ENCODE results near the gene PLEKHG4. TPM values are rescaled to one million over a fixed set of nuclear protein-coding genes. Genes with fewer than 3 reads are reported as not detected.

Gene PLEKHG4, protein sequence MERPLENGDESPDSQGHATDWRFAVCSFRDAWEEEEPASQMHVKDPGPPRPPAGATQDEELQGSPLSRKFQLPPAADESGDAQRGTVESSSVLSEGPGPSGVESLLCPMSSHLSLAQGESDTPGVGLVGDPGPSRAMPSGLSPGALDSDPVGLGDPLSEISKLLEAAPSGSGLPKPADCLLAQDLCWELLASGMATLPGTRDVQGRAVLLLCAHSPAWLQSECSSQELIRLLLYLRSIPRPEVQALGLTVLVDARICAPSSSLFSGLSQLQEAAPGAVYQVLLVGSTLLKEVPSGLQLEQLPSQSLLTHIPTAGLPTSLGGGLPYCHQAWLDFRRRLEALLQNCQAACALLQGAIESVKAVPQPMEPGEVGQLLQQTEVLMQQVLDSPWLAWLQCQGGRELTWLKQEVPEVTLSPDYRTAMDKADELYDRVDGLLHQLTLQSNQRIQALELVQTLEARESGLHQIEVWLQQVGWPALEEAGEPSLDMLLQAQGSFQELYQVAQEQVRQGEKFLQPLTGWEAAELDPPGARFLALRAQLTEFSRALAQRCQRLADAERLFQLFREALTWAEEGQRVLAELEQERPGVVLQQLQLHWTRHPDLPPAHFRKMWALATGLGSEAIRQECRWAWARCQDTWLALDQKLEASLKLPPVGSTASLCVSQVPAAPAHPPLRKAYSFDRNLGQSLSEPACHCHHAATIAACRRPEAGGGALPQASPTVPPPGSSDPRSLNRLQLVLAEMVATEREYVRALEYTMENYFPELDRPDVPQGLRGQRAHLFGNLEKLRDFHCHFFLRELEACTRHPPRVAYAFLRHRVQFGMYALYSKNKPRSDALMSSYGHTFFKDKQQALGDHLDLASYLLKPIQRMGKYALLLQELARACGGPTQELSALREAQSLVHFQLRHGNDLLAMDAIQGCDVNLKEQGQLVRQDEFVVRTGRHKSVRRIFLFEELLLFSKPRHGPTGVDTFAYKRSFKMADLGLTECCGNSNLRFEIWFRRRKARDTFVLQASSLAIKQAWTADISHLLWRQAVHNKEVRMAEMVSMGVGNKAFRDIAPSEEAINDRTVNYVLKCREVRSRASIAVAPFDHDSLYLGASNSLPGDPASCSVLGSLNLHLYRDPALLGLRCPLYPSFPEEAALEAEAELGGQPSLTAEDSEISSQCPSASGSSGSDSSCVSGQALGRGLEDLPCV
- total RNA-seq = 1 to 10 TPM; 1.8 to 2.2 TPM
- long read RNA-seq = 0 reads

DNA sequence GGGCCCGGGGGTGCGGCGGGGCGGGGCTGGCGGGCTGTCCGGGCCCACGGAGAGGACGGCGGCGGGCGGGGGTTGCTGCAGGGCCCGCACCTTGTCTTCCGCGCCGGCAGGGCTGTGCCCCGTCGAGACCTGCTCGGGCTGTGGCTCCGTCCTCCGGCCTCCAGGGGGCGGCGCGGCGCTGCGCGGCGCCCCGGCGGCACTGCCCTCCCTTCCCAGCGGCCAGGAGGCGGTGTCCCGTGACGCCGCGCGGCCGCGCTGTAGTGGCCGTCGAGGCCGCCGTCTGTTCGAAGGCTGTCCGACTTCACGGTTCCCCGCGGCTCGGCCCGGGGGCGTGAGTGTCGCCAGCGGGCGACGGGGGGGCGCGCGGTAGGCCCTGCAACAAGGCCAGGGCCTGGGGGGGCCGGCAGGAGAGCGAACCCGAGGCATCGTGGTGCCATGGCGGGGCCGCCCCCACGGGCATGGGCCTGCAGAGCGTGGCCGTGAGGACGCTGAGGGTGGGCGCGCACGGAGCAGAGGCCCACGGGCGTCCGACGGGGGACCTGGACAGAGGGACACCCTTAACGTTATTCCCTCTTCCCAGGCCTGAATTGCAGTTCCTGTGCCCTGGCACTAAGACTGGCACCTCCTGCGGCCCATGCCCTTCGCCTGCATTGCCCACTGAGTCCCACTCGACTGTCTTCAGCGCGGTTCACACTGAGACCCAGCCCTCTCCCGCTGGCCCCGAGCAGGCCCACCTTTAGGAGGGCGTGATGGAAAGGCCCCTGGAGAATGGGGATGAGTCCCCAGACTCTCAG lies at the start of gene PLEKHG4:
PLEKHG4 (plus strand) TSS at position 237 of the 794 bp plus-strand sequence; CDS start at position 750, 513 bp downstream.
- peak; percentile 79 for DNase-seq
- peak; percentile 80 to 92 for ATAC-seq
- intact Hi-C loops (cut with DNase I) = no loop called here

DNA sequence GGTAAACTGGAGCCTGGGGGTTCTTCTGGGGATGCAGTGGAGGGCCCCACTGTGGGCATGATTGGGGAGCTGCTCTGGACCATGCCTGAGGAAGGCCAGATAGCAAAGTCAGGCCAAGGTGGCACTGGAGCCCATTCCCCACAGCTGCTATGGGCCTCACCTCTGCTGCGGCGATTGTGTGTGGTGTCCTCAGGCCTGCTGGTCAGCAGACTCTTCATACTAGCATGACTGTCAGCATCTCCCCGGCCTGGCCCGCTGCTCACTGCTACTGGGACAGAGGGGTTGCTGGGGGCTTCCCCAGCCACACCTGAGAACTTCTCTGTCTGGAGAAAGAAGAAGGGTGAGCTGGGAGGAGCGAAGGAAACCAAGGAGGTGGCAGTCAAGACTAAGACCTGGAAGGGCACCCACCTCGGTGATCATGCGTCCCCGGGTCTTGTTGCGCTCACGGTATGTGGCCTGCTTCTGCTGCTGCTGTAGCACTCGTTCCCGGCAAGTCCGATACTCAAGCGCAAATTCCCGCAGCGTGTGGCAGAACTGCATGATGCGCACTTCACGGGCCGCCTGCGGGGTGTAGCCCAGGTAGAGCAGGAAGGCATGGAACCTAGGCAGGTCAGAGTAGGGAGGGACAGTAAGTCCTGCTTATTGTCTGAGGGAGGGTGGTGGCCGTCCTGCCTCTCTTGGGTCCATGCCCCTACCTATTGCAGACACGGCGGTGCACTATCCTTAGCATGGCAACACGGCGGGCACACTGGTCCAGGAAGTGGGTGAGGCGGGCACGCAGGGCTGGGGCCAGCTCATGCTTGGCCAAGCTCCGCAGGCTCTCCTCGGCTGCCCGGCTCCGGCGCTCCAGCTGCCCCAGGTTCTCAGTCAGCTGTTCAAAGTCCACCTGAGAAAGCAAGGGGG lies 49.2 kb upstream of the PLEKHG4 start:
- intact Hi-C loops (cut with DNase I) = no loop called here
- no peak for ATAC-seq
- peak; percentile 18 for DNase-seq

DNA sequence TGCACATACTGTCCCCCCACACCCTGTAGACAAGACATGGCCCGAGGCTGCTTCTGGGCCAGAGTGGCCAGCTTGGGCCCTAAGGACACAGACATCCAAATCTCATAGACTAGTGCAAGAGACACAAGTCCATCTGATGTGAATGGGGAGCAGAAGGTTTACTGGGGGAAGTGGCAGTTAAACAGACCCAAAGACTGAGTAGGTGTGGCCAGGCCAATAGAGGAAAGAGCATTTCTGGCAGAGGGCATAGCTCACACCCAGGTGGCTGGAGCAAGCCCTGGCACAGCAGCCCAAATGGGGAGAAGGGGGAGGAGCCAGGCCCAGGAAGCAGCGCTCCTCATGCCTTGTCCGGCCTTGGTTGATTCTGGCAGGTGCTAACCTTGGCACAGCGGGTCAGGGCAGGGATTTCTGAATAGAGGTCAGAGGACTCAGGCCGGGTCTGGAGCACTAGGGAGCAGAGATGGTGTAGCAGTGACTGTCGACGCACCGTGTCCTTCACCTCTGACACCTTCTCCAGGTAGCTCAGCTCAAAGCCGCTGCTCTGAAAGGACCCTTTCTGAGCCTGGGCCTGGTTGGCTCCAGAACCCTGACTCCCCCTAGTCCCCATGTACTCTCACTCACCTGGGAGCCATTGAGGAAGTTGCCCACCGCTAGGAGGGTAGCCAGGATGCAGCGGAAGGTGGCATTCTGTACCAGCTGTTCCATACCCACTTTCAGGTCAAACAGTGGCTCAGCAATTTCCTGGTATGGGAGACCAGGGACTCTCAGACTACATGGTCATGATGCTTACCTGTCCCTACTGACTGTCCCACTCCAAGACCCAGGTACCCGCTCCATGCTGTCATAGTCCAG lies 48.3 kb upstream of the PLEKHG4 start:
- intact Hi-C loops (cut with DNase I) = no loop called here
- ATAC-seq = no peak
- DNase-seq = peak; percentile 12

DNA sequence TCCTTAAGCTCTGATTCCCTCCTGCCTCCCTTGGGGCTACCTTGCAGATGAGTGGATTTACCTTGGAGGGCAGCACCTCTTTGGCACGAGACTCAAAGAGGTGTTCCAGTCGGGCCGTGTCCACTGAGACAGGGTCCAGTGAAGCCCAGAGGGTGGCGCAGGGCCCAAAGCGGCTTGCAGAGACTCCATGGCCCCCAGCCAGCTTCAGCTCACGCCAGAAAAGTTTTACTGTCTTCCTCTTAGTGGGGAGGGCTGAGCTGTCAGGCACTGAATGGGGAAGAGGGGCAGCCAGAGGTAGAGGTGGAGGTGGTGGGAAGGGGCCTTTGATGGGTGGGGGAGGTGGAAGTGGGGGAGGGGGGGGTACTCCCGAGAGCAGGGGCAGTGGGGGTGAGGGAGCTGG lies 45.7 kb upstream of the PLEKHG4 start:
- no peak for ATAC-seq
- intact Hi-C loops (cut with DNase I) = no loop called here
- no peak for DNase-seq

DNA sequence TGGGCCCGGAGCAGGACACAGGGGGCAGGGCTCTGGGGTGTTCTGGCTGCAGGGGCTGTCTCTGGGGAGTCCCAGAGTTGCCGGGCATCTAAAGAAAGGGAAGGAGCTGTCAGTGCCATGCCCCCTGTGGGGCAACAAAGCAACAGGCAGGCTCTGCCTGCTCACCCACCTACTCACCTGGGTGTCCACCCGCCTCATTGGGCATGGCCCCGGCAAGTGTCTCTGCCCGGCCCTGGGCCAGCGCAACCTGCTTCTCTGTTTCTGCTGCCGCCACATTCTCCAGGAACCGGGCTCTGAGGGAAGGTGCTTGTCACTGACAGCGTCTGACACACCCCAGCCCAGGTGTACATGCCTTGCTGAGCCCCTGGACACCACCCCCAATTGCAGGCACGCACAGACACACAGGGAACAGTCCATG lies 45.1 kb upstream of the PLEKHG4 start:
- ATAC-seq = no peak
- DNase-seq = no peak
- intact Hi-C loops (cut with DNase I) = no loop called here

DNA sequence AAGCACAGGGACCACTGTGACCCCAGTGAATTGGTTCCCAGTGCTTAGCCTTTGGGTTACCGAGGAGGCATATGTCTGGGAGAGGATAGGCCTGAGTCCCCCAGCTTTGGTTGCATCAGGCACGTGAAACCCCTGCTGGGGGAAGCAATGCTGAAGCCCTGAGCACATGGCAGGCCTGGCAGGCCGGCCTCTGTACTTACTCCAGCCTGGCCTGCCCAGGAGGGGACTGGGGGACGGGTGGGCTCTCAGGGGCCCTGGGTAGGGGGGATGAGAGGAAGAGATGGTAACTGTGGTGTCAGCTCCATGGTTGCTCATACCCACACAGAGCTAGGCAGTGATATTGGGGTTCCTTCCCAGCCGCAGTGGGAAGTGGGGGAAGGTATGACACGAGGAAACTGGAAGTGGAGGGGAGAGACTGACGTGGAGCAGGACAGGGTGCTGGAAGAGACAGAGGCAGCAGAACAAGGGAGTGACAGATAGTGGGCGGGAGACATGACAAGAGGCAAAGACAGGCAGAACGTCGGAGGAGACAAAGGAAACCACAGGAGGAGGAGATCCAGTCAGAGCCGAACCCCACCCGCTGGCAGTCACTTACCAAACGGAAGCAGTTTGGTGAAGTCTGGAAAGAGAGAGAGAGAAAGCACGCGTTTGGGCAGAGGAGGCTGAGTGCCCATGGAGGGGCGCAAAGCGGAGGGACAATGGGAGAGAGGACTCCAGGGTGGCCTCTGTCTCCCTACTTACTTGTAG lies 43.3 kb upstream of the PLEKHG4 start:
- ATAC-seq = no peak
- DNase-seq = no peak
- intact Hi-C loops (cut with DNase I) = no loop called here

DNA sequence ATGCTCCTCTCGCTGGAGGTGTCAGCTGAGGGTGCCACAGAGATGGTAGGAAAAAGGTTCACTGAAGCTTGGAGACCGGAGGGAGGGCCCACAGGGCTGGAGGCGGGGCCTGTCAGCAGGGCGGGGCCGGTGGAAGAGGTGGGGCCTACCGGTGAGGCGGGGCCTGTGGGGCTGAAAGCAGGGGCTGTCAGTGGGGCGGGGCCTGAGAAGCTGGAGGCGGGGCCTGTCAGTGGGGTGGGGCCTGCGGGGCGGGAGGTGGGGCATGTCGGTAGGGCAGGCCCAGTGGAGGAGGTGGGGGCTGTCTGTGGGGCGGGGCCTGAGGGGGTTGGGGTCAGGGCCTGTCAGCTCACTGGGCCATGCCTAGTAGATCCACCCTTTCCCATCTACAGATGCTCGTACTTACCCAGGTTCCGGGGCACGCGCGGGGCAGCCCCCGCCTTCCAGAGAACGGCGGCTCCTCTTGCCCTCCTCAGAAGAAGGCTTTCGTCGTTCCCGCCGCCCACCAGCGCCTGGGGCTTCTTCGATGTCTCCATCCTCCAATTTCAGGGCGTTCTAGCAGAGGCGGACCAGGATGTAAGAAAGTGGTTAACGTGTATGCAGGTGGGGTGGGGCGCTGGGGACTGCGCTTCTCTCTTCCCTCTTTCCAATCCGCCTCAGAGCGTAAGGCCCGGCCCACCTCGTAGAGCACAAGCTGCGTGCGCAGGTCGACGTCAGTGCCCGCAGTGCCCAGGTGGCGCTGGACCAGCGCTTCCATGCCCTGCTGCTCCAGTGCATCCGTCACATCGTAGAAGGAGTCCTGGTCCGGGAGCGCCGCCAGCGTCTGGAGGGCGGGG lies 42.6 kb upstream of the PLEKHG4 start:
- DNase-seq = peak; percentile 48
- ATAC-seq = peak; percentile 18 to 19
- intact Hi-C loops (cut with DNase I) = no loop called here

DNA sequence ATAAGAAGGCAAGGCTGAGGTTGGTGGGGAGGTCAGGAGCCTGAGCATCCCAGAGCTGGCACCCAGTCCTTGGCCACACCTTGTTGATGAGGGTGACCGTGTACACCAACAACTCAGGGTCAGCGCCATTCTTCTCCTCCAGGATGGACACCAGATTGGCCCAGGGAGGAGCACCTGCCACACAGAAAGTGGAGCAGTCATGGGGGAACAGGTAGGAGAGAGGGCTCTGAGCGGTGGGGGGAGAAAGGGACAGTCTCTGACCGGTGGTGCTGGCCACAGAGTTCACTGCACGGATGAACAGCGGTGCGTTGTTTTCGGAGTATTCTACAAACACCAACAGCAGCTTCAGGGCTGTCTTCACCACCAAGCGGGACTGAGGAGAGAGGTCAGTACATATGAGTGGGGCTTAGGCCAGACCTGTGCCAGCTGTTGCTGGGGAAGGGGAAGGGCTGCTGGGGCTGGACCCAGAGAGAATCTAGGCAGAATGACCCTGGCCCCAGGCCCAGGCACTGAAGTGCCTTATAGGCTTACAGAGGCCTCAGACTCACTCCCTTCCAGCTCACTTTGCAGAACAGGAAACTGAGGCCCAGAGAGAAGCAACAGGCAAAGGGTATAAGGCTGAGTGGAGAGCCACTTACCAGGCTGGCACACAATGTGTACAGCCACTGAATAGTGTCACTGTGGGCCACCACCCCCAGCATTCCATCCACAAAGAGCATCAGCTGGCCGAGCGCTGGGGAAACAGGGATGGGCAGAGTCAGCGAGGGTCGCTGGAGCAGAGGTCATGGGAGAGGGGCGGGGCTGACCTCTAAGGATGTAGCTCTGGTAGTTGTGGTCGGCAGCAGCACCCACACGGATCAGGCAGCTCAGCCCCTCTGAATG lies 41.7 kb upstream of the PLEKHG4 start:
- ATAC-seq (no peak), DNase-seq (no peak)
- intact Hi-C loops (cut with DNase I) = no loop called here

DNA sequence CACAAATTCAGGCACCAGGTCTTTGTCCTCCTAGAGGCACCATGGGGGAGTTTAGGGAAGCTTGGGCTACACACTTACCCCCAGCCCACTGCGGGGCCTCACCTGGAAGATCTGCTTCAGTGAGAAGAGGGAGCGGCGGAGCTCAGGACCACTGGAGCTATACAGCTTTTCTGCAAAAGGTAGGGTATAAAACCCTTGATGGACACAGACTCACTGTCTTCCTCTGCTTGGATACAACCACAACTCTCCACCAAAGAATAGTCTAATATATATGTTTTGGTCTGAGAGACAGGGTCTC lies 41.1 kb upstream of the PLEKHG4 start:
- DNase-seq = no peak
- no peak for ATAC-seq
- intact Hi-C loops (cut with DNase I) = no loop called here

DNA sequence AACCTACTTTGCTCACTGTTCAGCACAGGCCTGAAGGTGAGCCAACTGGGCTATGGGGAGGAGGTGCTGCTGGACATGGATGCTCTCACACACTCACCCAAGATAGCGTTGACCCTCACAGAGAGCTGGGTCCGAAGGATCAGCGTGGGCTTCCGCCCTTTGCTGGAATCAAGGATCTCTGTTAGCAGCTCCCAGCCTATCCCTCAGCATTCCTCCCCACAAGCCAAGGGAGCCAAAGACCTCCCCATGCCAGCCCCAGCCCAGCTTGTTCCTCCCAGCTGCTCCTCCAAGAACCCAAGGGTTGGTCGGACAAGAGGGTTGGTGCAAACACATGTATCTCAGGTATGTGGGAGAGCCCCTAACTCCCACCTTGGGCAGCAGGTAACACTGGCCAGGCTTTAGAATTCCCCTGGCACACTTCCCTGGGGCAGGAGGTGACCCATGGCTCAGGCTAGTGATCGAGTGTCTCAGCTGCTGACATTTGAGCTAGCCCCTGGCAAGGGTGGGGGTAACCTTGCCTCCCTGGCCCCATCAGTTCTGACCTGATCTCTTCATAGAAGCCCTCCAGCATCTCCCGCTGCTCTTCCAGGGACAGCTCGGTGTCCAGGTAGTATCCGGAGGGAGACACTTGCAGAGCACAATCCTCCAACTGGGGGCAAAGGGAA lies 40.4 kb upstream of the PLEKHG4 start:
- ATAC-seq (no peak), DNase-seq (no peak)
- intact Hi-C loops (cut with DNase I) = no loop called here

DNA sequence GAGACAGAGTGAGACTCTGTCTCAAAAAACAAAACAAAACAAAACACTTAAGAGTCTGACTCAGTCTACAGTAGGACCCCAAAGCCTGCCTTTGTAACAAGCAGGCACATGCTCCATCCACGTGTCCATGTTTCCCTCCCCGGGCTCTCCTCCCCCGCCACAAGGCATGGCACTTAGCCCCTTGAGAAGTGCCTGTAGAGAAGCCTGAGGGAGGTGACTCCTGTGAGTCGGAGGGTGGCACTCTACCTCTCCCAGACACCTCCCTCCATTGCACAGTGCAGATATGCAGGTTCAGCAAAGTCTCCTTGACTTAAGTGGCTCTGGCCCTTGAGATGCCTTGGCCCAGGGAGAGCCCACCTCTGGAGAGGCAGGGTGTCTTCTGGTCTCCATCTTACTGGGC lies 38.8 kb upstream of the PLEKHG4 start:
- ATAC-seq = no peak
- no peak for DNase-seq
- intact Hi-C loops (cut with DNase I) = no loop called here

DNA sequence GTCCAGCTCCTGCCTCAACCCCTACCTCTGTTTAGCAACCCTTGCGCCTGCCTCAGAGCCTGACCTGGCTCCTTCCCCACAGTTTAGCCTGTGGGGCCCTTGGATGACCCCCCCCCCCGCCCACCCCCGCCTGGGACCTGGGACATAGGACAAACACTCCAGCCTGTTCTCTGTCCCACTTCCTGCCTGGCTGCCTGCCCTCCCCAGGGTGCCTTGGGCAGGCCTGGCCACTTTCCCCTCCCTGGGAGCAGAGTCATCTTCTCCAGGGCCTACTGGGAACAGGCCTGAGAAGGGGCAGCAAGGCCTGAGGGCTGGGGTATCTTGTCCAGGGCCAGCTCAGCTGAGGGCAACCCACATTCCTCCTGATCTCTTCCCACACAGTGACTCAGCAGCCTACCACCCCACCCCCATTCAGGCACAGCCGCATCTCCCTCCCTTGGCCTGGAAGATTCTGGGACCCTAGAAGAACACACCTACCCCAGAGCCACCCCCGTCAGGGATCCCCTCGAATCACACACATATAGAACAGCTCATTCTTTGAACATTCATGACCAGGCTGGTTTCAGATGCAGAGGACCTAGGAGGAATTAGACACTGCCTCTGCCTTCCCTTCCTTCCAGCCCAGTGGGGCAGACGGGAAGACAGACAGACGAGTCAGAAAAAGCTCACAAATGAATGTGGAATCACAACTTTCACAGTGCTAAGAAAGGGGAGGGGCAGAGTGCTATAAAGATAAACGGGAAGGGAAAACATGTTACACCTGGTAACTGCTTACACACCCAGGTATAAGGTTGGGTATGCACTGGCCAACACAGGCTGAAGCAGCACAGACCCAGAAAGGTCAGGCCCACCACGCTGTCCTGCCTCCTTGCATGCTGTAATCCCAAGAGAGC lies 38.1 kb upstream of the PLEKHG4 start:
- ATAC-seq (peak; percentile 31 to 62), DNase-seq (peak; percentile 77)
- intact Hi-C loops (cut with DNase I) = no loop called here

DNA sequence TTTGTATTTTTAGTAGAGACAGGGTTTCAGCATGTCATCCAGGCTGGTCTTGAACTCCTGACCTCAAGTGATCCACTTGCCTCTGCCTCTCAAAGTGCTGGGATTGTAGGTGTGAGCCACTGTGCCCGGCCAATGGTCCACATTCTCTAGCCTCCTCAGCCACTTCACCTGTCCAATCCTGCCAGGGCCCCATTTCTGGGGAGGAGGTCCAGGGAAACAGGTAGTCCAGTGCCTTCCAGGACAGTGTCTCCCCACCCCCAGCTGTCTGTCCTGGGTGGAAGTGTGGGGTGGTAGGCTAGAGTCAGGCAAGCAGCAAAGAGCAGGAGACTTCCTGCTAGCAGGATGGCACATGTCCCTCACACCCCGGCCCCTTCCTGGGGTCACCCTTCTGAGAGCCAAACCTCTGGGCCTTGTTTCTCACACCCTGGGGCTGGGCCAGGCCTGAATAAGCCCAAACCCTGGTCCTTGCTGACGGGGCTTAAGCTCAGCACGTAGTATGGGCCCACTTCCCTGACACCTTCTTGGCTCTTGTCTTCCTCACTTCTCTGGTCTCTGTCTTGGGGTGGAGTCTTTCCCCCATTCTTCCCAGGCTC lies 37.1 kb upstream of the PLEKHG4 start:
- intact Hi-C loops (cut with DNase I) = no loop called here
- DNase-seq = no peak
- ATAC-seq = peak in 1 of 2 donors; percentile 1
